GM12878 (cell line): ENCODE measurements around the gene CREB3. TPM values are rescaled to one million over a fixed set of nuclear protein-coding genes. Genes with fewer than 3 reads are reported as not detected.

Source experiments
- ATAC-seq: fragments of 200-7000 bp; cut with Tn5 transposase; 3 replicates; pipeline ENCODE4 v1.9.1; 2020; ENCODE audit warnings: mild to moderate bottlenecking, moderate library complexity
- BruUV-seq: library from RNA; stranded (reverse); fragments of 400-500 nt; replicated peaks from 2 replicates; lab custom pipeline; 2021; lab: Mats Ljungman, UMichigan
- CTCF ChIA-PET: fragments of 300-600 bp; sonication (Branson Sonifier 250); formaldehyde crosslinking; extraction: SDS; loops from one replicate; lab custom pipeline; 2021; ENCODE audit warnings: inconsistent platforms; lab: Yijun Ruan, JAX
- POLR2A ChIA-PET: fragments of 350-600 bp; formaldehyde crosslinking; extraction: SDS; loops from one replicate; lab custom pipeline; 2021; ENCODE audit warnings: inconsistent platforms; lab: Charles Lee
- RAD21 ChIA-PET: fragments of 300-600 bp; sonication (Branson Sonifier 250); formaldehyde crosslinking; loops from one replicate; lab custom pipeline; 2023; ENCODE audit warnings: antibody characterized with exemption; ENCODE audit not compliant: unreplicated experiment; lab: Charles Lee
- SMC1A ChIA-PET: fragments of 300-600 bp; sonication (Branson Sonifier 250); formaldehyde crosslinking; loops from one replicate; lab custom pipeline; 2023; ENCODE audit not compliant: unreplicated experiment, uncharacterized antibody; lab: Charles Lee
- DNase-seq: peaks from one replicate; pipeline ENCODE4 v3.0.0-alpha.2; 2011; ENCODE audit warnings: low read depth, low spot score
- FAIRE-seq: peaks from 3 replicates; lab custom pipeline; 2011; peaks lifted over from hg19 to GRCh38; lab: Jason Lieb, UNC
- H2AFZ ChIP-seq: 2 replicates; pipeline ENCODE4 v1.6.0; 2011; ENCODE audit warnings: low read depth, low read length, control low read depth; ENCODE audit not compliant: control insufficient read depth
- H3K27ac ChIP-seq: 2 replicates; pipeline ENCODE4 v1.5.1; 2011; ENCODE audit warnings: control low read depth; ENCODE audit not compliant: control insufficient read depth, insufficient read depth
- H3K27me3 ChIP-seq, 2 experiments: replicated peaks in 1 of 2; 2 replicates each; pipeline versions ENCODE4 v1.6.0 to v1.6.1; 2011; ENCODE audit warnings: low read length in 1 of 2; ENCODE audit not compliant: control insufficient read depth in 2 of 2, insufficient read depth in 2 of 2
- H3K36me3 ChIP-seq, 2 experiments: 2 replicates each; pipeline ENCODE4 v1.5.1; 2011; ENCODE audit warnings: low read length in 1 of 2; ENCODE audit not compliant: control insufficient read depth in 2 of 2, insufficient read depth in 2 of 2
- H3K4me1 ChIP-seq: 2 replicates; pipeline ENCODE4 v1.6.1; 2011; ENCODE audit warnings: mild to moderate bottlenecking, low read length, moderate library complexity, mixed read lengths; ENCODE audit not compliant: control insufficient read depth, insufficient read depth
- H3K4me2 ChIP-seq: 2 replicates; pipeline ENCODE4 v1.6.0; 2011; ENCODE audit warnings: control low read depth; ENCODE audit not compliant: control insufficient read depth, insufficient read depth
- H3K4me3 ChIP-seq: fragments of 200-600 bp; sonication (generic); 2 replicates; pipeline ENCODE4 v1.5.1; 2016
- H3K79me2 ChIP-seq: 2 replicates; pipeline ENCODE4 v1.6.0; 2011; ENCODE audit warnings: low read length; ENCODE audit not compliant: control insufficient read depth, insufficient read depth
- H3K9ac ChIP-seq: 2 replicates; pipeline ENCODE4 v1.8.0; 2011; ENCODE audit warnings: low read length, control low read depth, mixed read lengths; ENCODE audit not compliant: control insufficient read depth, insufficient read depth
- H3K9me3 ChIP-seq: replicated peaks from 3 replicates; pipeline ENCODE4 v1.5.1; 2011; ENCODE audit warnings: mild to moderate bottlenecking, low read length; ENCODE audit not compliant: control insufficient read depth, insufficient read depth
- H4K20me1 ChIP-seq: 2 replicates; pipeline ENCODE4 v1.6.0; 2011; ENCODE audit not compliant: control insufficient read depth, insufficient read depth
- ATF7 ChIP-seq: fragments of 450-650 bp; IDR thresholded peaks from 2 replicates; pipeline ENCODE4 v1.6.1; 2016; ENCODE audit warnings: low read depth, mild to moderate bottlenecking
- ETV6 ChIP-seq, 2 experiments: fragments of 450-650 bp in 1 of 2; IDR thresholded peaks in 1 of 2; conservative IDR thresholded peaks in 1 of 2; 2 replicates each; pipeline ENCODE4 v1.6.1; 2014; ENCODE audit warnings: antibody characterized with exemption in 1 of 2, borderline replicate concordance in 1 of 2, low read depth in 1 of 2, mild to moderate bottlenecking in 1 of 2, moderate library complexity in 1 of 2
- FOXK2 ChIP-seq: fragments of 450-650 bp; IDR thresholded peaks from 2 replicates; pipeline ENCODE4 v1.6.1; 2017; ENCODE audit warnings: mild to moderate bottlenecking, moderate library complexity
- GATAD2B ChIP-seq: fragments of 450-650 bp; conservative IDR thresholded peaks from 2 replicates; pipeline ENCODE4 v1.6.1; 2017; ENCODE audit warnings: low read depth, mild to moderate bottlenecking, moderate library complexity
- HCFC1 ChIP-seq: fragments of 150-350 bp; IDR thresholded peaks from 2 replicates; pipeline ENCODE4 v1.6.1; 2014; ENCODE audit warnings: low read length
- IRF3 ChIP-seq: fragments of 450-650 bp; IDR thresholded peaks from 2 replicates; pipeline ENCODE4 v1.6.1; 2014; ENCODE audit warnings: mild to moderate bottlenecking
- JUNB ChIP-seq: IDR thresholded peaks from 2 replicates; pipeline ENCODE4 v1.6.1; 2016; ENCODE audit warnings: antibody characterized with exemption, mild to moderate bottlenecking
- LARP7 ChIP-seq: fragments of 450-650 bp; IDR thresholded peaks from 2 replicates; pipeline ENCODE4 v1.6.1; 2017; ENCODE audit warnings: mild to moderate bottlenecking
- NKRF ChIP-seq: fragments of 450-650 bp; conservative IDR thresholded peaks from 2 replicates; pipeline ENCODE4 v1.6.1; 2017; ENCODE audit warnings: mild to moderate bottlenecking, moderate library complexity
- PKNOX1 ChIP-seq: fragments of 450-650 bp; IDR thresholded peaks from 2 replicates; pipeline ENCODE4 v1.6.1; 2016; ENCODE audit warnings: mild to moderate bottlenecking
- SIN3A ChIP-seq: IDR thresholded peaks from 2 replicates; pipeline ENCODE4 v1.6.1; 2012; ENCODE audit warnings: low read depth, low read length, improper control_type of control experiment
- SMARCA5 ChIP-seq: fragments of 450-650 bp; IDR thresholded peaks from 2 replicates; pipeline ENCODE4 v1.6.1; 2017; ENCODE audit warnings: mild to moderate bottlenecking
- TAF1 ChIP-seq: IDR thresholded peaks from 2 replicates; pipeline ENCODE4 v1.6.1; 2011; ENCODE audit warnings: mild to moderate bottlenecking, low read depth, low read length, borderline replicate concordance
- TBL1XR1 ChIP-seq: IDR thresholded peaks from 2 replicates; pipeline ENCODE4 v1.6.1; 2012; ENCODE audit warnings: low read depth, low read length, improper control_type of control experiment
- ZNF217 ChIP-seq: fragments of 450-650 bp; IDR thresholded peaks from 2 replicates; pipeline ENCODE4 v1.6.1; 2017; ENCODE audit warnings: antibody characterized with exemption, mild to moderate bottlenecking
- ZNF622 ChIP-seq: fragments of 450-650 bp; IDR thresholded peaks from 2 replicates; pipeline ENCODE4 v1.6.1; 2017; ENCODE audit warnings: mild to moderate bottlenecking, inconsistent platforms
- WGBS: methylation state at CpG from one replicate; pipeline ENCODE4 v1.1.6; 2016; ENCODE audit warnings: low lambda C conversion rate; ENCODE audit not compliant: insufficient replicate concordance, insufficient coverage; ENCODE audit errors: missing lambda C conversion rate; 5-methylcytosine and 5-hydroxymethylcytosine counted together
- in situ Hi-C: fragments of 300-500 bp; cut with MboI; formaldehyde crosslinking; loops from 9 replicates; pipeline ENCODE4 v1.14.3; 2018; ENCODE audit warnings: mixed read lengths
- intact Hi-C: fragments of 100-400 bp; cut with micrococcal nuclease; formaldehyde crosslinking; loops from one replicate; pipeline ENCODE4 v1.14.2; 2022; ENCODE audit not compliant: unreplicated experiment
- polyA plus RNA-seq, 11 experiments: library from polyadenylated mRNA; depleted of rRNA in 4 of 11; unstranded in 6 of 11; stranded (reverse) in 5 of 11; fragments of >200 nt; fragmentation: Nextera tagmentation in 4 of 11; fragmentation: Illumina TruSeq in 1 of 11; extraction: Ambion mirVana in 4 of 11; extraction: Trizol in 1 of 11; gene quantifications; 1 replicate in 1 of 11; 2 replicates in 10 of 11; pipeline versions ENCODE4 v1.2.1 to v1.2.3, GENCODE V29; 2011 to 2016; ENCODE audit warnings: inconsistent platforms in 2 of 11, missing spikeins in 2 of 11, low read depth in 1 of 11
- total RNA-seq, 4 experiments: library from RNA; depleted of rRNA in 3 of 4; stranded (reverse); fragments of >200 nt in 3 of 4; fragmentation: Illumina TruSeq in 1 of 4; extraction: Trizol in 1 of 4; gene quantifications; 2 replicates each; pipeline versions ENCODE4 v1.2.1 to v1.2.3, GENCODE V29; 2013 to 2021

Gene CREB3
- total and polyA plus RNA-seq, 10 of the 15 experiments (the other 5 are each of a cell fraction or from before 2014, with no cell fraction given), result 9.8 to 38.9 (median 19.8) TPM

GRCh38 chr9:35763803-35764202, 31.3 kb downstream of the CREB3 start:
- RAD21 ChIA-PET, result no interaction called here
- no peaks in the 10 kb centered on the region for H3K27me3 ChIP-seq
- intact Hi-C loops (no loop called here), in situ Hi-C loops (no loop called here)
- H3K9me3 ChIP-seq, result no peaks in the 10 kb centered on the region
- no peaks in the 10 kb centered on the region for H4K20me1 ChIP-seq
- CTCF ChIA-PET, result interaction anchor here (0.7 to 1.4 kb wide), 3 partner anchors 26 to 148 kb away, joined by 3 to 5 read pairs (median 5); no protein-coding TSS in a partner anchor
- no peak overlapping the region for H3K4me2 ChIP-seq
- H3K36me3 ChIP-seq, result 0 out of 4 replicates have a peak, but pooled peaks cover 0 to 3% of the 10 kb centered on the region in 2 experiments
- H3K79me2 ChIP-seq, result peaks cover 18% of the 10 kb centered on the region
- POLR2A ChIA-PET, result no interaction called here
- no peak for TF ChIP-seq SIN3A
- no peak for TF ChIP-seq NKRF
- no peak for TF ChIP-seq HCFC1
- no peak for TF ChIP-seq TAF1
- no TSS peak for BruUV-seq
- SMC1A ChIA-PET, result interaction anchor here (1.1 to 1.4 kb wide), 3 partner anchors 9 to 15 kb away, joined by 3 to 4 read pairs (median 4); no protein-coding TSS in a partner anchor
- no peak for FAIRE-seq
- H2AFZ ChIP-seq, result no peak overlapping the region
- no peak for DNase-seq
- 100% methylated on average over 1 of the region's 1 CpG for WGBS
- peaks cover 13% of the 10 kb centered on the region for H3K4me1 ChIP-seq
- H3K27ac ChIP-seq, result no peak overlapping the region
- no peak overlapping the region for H3K9ac ChIP-seq
- no peak for ATAC-seq
- H3K4me3 ChIP-seq, result no peak overlapping the region

GRCh38 chr9:35766997-35767396, 34.5 kb downstream of the CREB3 start:
- no TSS peak for BruUV-seq
- Histone ChIP-seq H3K36me3 (0 out of 4 replicates have a peak, but pooled peaks cover 0 to 3% of the 10 kb centered on the region in 2 experiments), H3K9me3 (no peaks in the 10 kb centered on the region), H3K9ac (no peak overlapping the region), H4K20me1 (no peaks in the 10 kb centered on the region), H2AFZ (no peak overlapping the region), H3K4me3 (no peak overlapping the region), H3K27ac (no peak overlapping the region), H3K4me2 (no peak overlapping the region), H3K4me1 (no peaks in the 10 kb centered on the region), H3K79me2 (peaks cover 4% of the 10 kb centered on the region), H3K27me3 (no peaks in the 10 kb centered on the region)
- in situ Hi-C loops (no loop called here), intact Hi-C loops (no loop called here)
- POLR2A ChIA-PET, result no interaction called here
- RAD21 ChIA-PET, result no interaction called here
- CTCF ChIA-PET, result no interaction called here
- DNase-seq, result no peak
- ATAC-seq, result no peak
- no peak for FAIRE-seq
- SMC1A ChIA-PET, result no interaction called here
- WGBS, result 90% methylated on average over 1 of the region's 2 CpGs
- TF ChIP-seq PKNOX1 (no peak), LARP7 (no peak), ZNF622 (no peak), GATAD2B (no peak), SMARCA5 (no peak), ATF7 (no peak), ZNF217 (no peak), TBL1XR1 (no peak), FOXK2 (no peak), IRF3 (no peak), JUNB (no peak), ETV6 (conservative IDR thresholded peaks at IDR 0.05 in 1 of 2, IDR thresholded peaks at IDR 0.05 in 1 of 2; ENCODE audit: borderline replicate concordance in 1 of 2, low read depth in 1 of 2) (no peak)
